ENCODE measurements around the gene EAF2.
"Not testable (repeated sequence)": the region's sequence is repeated elsewhere in the genome, so short reads cannot be mapped to it uniquely, and the experiment has no call there.

Gene EAF2

DNA sequence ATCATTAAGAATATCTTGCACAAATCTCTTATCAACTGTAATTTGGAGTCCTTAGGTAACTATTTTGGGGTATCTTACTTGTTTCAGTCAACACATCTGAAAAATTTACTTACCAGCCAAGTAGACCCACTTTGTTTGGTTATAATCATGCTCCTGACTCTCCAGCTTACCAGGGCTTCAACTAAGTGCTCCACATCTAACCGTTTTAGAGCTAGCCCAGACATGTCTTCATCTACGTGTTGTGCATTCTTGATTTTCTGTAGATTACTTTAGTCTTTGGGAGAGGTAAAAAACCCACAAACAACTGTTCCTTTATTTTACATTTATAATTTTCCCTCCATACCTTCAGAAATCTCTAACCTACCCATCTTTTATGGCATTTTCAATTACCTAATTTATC, 17.2 kb downstream of the EAF2 start:
- DNase-seq (ENCODE audit: low read depth) = no peak
- TF ChIP-seq, protein P1, sequence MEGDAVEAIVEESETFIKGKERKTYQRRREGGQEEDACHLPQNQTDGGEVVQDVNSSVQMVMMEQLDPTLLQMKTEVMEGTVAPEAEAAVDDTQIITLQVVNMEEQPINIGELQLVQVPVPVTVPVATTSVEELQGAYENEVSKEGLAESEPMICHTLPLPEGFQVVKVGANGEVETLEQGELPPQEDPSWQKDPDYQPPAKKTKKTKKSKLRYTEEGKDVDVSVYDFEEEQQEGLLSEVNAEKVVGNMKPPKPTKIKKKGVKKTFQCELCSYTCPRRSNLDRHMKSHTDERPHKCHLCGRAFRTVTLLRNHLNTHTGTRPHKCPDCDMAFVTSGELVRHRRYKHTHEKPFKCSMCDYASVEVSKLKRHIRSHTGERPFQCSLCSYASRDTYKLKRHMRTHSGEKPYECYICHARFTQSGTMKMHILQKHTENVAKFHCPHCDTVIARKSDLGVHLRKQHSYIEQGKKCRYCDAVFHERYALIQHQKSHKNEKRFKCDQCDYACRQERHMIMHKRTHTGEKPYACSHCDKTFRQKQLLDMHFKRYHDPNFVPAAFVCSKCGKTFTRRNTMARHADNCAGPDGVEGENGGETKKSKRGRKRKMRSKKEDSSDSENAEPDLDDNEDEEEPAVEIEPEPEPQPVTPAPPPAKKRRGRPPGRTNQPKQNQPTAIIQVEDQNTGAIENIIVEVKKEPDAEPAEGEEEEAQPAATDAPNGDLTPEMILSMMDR (IDR thresholded peaks at IDR 0.05; ENCODE audit: control insufficient read depth, extremely low read depth, insufficient read depth) = 0 out of 2 replicates have a peak, but pooled peaks have one; percentile 3
- no peak overlapping the region for H3K4me3 ChIP-seq (ENCODE audit: low read depth, low read length)

GRCh38 chr3:121855555-121855954, 20.5 kb downstream of the EAF2 start:
- no peak for DNase-seq (ENCODE audit: low read depth)
- H3K4me3 ChIP-seq (ENCODE audit: low read depth, low read length) = no peak overlapping the region
- TF ChIP-seq, protein P1 (IDR thresholded peaks at IDR 0.05; ENCODE audit: control insufficient read depth, extremely low read depth, insufficient read depth) = peak; percentile 56

- DNase-seq (ENCODE audit: low read depth); H3K4me3 ChIP-seq (ENCODE audit: low read depth, low read length): not testable (repeated sequence)
Measured at GRCh38 chr3:121857778-121858177, 22.8 kb downstream of the EAF2 start.

DNA sequence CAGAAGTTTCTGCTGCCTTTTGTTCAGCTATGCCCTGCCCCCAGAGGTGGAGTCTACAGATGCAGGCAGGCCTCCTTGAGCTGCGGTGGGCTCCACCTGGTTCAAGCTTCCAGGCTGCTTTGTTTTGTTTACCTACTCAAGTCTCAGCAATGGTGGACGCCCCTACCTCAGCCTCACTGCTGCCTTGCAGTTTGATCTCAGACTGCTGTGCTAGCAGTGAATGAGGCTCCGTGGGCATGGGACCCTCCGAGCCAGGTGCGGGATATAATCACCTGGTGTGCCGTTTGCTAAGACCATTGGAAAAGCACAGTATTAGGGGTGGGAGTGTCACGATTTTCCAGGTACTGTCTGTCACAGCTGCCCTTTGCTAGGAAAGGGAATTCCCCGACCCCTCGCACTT, 28.2 kb downstream of the EAF2 start:
- not testable (repeated sequence) for DNase-seq (ENCODE audit: low read depth); H3K4me3 ChIP-seq (ENCODE audit: low read depth, low read length)

GRCh38 chr3:121863801-121864200, 28.8 kb downstream of the EAF2 start:
- TF ChIP-seq, protein P1 (IDR thresholded peaks at IDR 0.05; ENCODE audit: control insufficient read depth, extremely low read depth, insufficient read depth) = no peak
- DNase-seq (ENCODE audit: low read depth) = no peak
- no peak overlapping the region for H3K4me3 ChIP-seq (ENCODE audit: low read depth, low read length)

DNA sequence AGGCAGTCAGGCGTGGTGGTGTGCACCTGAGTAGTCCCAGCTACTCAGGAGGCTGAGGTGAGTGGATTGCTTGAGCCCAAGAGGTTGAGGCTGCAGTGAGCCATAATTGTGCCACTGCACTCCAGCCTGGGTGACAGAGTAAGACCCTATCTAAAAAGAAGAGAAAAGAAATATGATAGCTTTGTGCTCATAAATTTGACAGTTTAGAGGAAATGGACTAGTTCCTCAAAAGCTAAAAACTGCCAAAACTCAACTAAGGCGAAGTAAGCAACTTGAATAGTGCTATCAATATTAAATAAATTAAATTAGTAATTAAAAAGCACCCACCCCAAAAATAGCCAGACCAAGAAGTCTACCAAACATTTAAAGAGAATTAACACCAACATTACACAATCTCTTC, 34.7 kb downstream of the EAF2 start:
- no peak for DNase-seq (ENCODE audit: low read depth)
- TF ChIP-seq, protein P1 (IDR thresholded peaks at IDR 0.05; ENCODE audit: control insufficient read depth, extremely low read depth, insufficient read depth) = no peak

GRCh38 chr3:121870717-121871116, 35.7 kb downstream of the EAF2 start:
- H3K4me3 ChIP-seq (ENCODE audit: low read depth, low read length) = no peak overlapping the region
- TF ChIP-seq, protein P1 (IDR thresholded peaks at IDR 0.05; ENCODE audit: control insufficient read depth, extremely low read depth, insufficient read depth) = no peak
- DNase-seq (ENCODE audit: low read depth) = no peak

More for the DNA sequence above, 34.7 kb downstream of the EAF2 start:
- H3K4me3 ChIP-seq (ENCODE audit: low read depth, low read length) = no peak overlapping the region

DNA sequence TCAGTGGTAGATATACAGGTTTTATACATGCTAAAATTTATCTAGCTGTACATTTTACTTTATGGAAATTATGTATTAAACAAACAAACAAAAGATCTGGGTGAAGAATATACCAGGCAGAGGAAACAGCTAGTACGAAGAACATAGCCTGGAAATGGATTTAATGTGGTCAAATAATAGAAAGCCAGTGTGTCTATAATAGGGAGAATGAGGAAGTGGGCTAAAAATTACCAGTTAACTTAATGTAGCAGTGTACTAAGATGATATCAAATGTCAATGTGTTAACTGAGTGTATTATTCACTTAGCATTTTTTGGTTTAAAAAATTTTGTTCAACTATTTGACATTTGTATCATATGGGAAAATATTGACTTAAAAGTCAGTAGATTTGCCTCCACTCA, 36.4 kb downstream of the EAF2 start:
- TF ChIP-seq, protein P1 (IDR thresholded peaks at IDR 0.05; ENCODE audit: control insufficient read depth, extremely low read depth, insufficient read depth) = no peak
- DNase-seq (ENCODE audit: low read depth) = no peak
- no peak overlapping the region for H3K4me3 ChIP-seq (ENCODE audit: low read depth, low read length)

Measured in LNCaP clone FGC (cell line).